ENCODE data around the gene MRPL39.

Gene MRPL39

GRCh38 chr21:25608044-25608737 lies 910 bp upstream of the MRPL39 start:
- peak overlapping the region; percentile 85 to 88 for H3K27ac ChIP-seq

GRCh38 chr21:25589887-25590286 lies 17.4 kb downstream of the MRPL39 start:
- Histone ChIP-seq H3K27me3 (no peaks in the 10 kb centered on the region), H3K4me1 (no peaks in the 10 kb centered on the region), H3K27ac (no peak overlapping the region), H3K36me3 (peaks cover 63 to 86% (median 63%) of the 10 kb centered on the region in 3 donors), H3K4me3 (no peak overlapping the region), H3K9me3 (no peaks in the 10 kb centered on the region)
- no peak for TF ChIP-seq CTCF (IDR thresholded peaks at IDR 0.05)
- no peak for DNase-seq
- intact Hi-C loops (cut with DNase I; ENCODE audit: low total_unique reads), result no loop called here

More at GRCh38 chr21:25608044-25608737, 910 bp upstream of the MRPL39 start:
- peak; percentile 79 to 83 for DNase-seq
- intact Hi-C loops (cut with DNase I; ENCODE audit: low total_unique reads), result loop anchor here (10.0 kb wide), 1 partner anchor 127 kb away; the partner anchor contains the start of genes ATP5PF and GABPA
- peaks cover under 1 to 18% (median 13%) of the 10 kb centered on the region in 3 donors for H3K36me3 ChIP-seq
- H3K4me3 ChIP-seq, result peak overlapping the region; percentile 74 to 94
- H3K27me3 ChIP-seq, result no peaks in the 10 kb centered on the region
- H3K9me3 ChIP-seq, result no peaks in the 10 kb centered on the region
- TF ChIP-seq CTCF (IDR thresholded peaks at IDR 0.05), result peak; percentile 89 to 91
- peaks cover 0 to 36% (median 27%) of the 10 kb centered on the region in 4 donors for H3K4me1 ChIP-seq

GRCh38 chr21:25586791-25587190 lies 20.5 kb downstream of the MRPL39 start:
- no peak overlapping the region for H3K4me3 ChIP-seq
- H3K4me1 ChIP-seq, result no peaks in the 10 kb centered on the region
- H3K27ac ChIP-seq, result no peak overlapping the region
- intact Hi-C loops (cut with DNase I; ENCODE audit: low total_unique reads), result no loop called here
- no peak for DNase-seq
- no peaks in the 10 kb centered on the region for H3K9me3 ChIP-seq
- H3K36me3 ChIP-seq, result peaks cover 35 to 78% (median 42%) of the 10 kb centered on the region in 3 donors
- no peaks in the 10 kb centered on the region for H3K27me3 ChIP-seq
- no peak for TF ChIP-seq CTCF (IDR thresholded peaks at IDR 0.05)

GRCh38 chr21:25586326-25586725 lies 21.0 kb downstream of the MRPL39 start:
- H3K4me3 ChIP-seq, result no peak overlapping the region
- no peaks in the 10 kb centered on the region for H3K27me3 ChIP-seq
- no peaks in the 10 kb centered on the region for H3K4me1 ChIP-seq
- intact Hi-C loops (cut with DNase I; ENCODE audit: low total_unique reads), result no loop called here
- DNase-seq, result no peak
- no peak overlapping the region for H3K27ac ChIP-seq
- TF ChIP-seq CTCF (IDR thresholded peaks at IDR 0.05), result no peak
- H3K36me3 ChIP-seq, result peaks cover 31 to 77% (median 40%) of the 10 kb centered on the region in 3 donors
- H3K9me3 ChIP-seq, result no peaks in the 10 kb centered on the region

GRCh38 chr21:25584833-25585676 lies 22.2 kb downstream of the MRPL39 start:
- no peak for DNase-seq
- no peaks in the 10 kb centered on the region for H3K27me3 ChIP-seq
- no peaks in the 10 kb centered on the region for H3K4me1 ChIP-seq
- peaks cover 24 to 73% (median 40%) of the 10 kb centered on the region in 3 donors for H3K36me3 ChIP-seq
- no peaks in the 10 kb centered on the region for H3K9me3 ChIP-seq
- no peak for TF ChIP-seq CTCF (IDR thresholded peaks at IDR 0.05)
- intact Hi-C loops (cut with DNase I; ENCODE audit: low total_unique reads), result no loop called here
- H3K27ac ChIP-seq, result no peak overlapping the region
- no peak overlapping the region for H3K4me3 ChIP-seq

Data from tibial artery (tissue), 4 donors.